Spleen (tissue), 7 donors: ENCODE data around the gene ACOT12.
A peak's percentile ranks its signal among the peaks of the same experiment; 100 is the strongest.

ENCODE experiments used
- CTCF ChIP-seq, 11 experiments: fragments of 200-600 bp in 7 of 11; fragments of 450-650 bp in 4 of 11; sonication (generic) in 4 of 11; IDR thresholded peaks in 8 of 11; conservative IDR thresholded peaks in 3 of 11; 1 replicate in 7 of 11; 2 replicates in 4 of 11; pipeline versions ENCODE4 v1.4.0 to v1.8.0; 2016 to 2021; ENCODE audit warnings: antibody characterized with exemption in 11 of 11, inconsistent platforms in 4 of 11, mild to moderate bottlenecking in 1 of 11
- POLR2A ChIP-seq, 3 donors: fragments of 450-650 bp; IDR thresholded peaks; one replicate each; pipeline ENCODE4 v1.5.1; 2017; ENCODE audit warnings: antibody characterized with exemption in 3 of 3, mild to moderate bottlenecking in 1 of 3
- POLR2AphosphoS5 ChIP-seq, 3 donors: sonication (generic); formaldehyde crosslinking; IDR thresholded peaks; one replicate each; pipeline ENCODE4 v1.5.1; 2017; ENCODE audit warnings: antibody characterized with exemption in 3 of 3
- donor health status: DM: no; HTN: no; CAD: no; lungs with moderate emphysema.
- donor health status: DM: no; HTN: no; CAD: no.
- donor health status: DM: no; HTN: no; CAD: no.

- TF ChIP-seq POLR2AphosphoS5 (IDR thresholded peaks at IDR 0.05) (peak; percentile 96 to 97 (median 97)), CTCF (IDR thresholded peaks at IDR 0.05 in 8 of 11, conservative IDR thresholded peaks at IDR 0.05 in 3 of 11) (peak in 7 of 11 experiments; percentile 8 to 44 (median 19)), POLR2A (IDR thresholded peaks at IDR 0.05) (peak in 2 of 3 donors; percentile 16 to 67)
Observed at GRCh38 chr5:81301271-81302015, 92.5 kb downstream of the ACOT12 start, which contains the start of gene ZCCHC9.
